ENCODE results near the gene HS1BP3.

The HS1BP3 gene

DNA sequence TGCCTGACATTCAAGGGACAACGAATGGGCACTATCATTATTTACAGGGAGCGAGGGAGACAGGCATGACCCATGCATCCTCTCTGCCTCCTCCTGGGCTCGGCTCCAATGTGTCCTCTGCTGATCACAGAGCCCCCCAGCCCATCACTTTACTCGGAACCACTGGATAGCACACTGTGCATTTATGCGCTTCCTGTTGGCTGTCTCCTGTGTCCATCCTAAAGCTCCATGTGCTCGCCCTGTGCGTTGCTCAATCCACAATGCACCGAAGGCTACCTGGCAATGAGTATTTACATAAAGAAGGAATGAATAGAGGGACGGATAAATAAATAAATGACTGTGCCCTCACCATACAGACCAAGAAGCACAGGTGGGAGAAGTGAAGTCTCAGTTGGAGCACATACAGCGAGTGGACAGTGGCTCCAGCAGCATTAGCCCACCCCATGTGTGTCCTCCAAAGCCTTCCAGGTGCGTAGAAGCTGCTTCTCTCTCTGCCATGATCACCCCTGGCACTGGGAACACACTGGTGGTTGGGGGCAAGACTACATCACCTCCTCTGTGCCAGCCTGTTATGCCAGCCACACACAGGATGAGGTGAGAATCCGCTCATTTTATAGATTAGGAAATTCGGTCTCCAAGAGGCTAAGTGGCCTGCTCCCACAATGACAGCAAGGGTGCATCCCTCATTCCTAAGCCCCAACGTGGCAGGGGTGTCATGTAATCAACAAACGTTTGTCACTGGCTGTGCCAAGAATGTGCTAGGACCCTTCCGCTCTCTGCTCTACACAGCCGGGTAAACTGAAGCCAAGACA is 13.7 kb upstream of the HS1BP3 start:
- DNase-seq = no peak

DNA sequence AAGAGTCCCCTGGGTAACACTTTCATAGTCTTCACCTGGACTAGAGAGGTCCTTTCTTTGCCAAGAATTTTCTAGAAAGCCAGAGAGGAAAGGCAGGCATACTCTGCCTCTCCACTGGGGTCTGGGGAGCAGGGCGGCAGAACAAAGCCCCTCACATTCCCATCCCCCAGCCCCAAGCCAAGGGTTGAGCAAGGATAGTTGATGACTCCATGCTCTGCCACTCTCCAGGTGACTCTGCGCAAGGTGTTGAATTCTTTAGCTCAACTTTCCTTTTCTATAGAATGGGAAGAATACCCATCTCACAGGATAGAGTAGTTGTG is 13.1 kb upstream of the HS1BP3 start:
- DNase-seq = no peak

DNA sequence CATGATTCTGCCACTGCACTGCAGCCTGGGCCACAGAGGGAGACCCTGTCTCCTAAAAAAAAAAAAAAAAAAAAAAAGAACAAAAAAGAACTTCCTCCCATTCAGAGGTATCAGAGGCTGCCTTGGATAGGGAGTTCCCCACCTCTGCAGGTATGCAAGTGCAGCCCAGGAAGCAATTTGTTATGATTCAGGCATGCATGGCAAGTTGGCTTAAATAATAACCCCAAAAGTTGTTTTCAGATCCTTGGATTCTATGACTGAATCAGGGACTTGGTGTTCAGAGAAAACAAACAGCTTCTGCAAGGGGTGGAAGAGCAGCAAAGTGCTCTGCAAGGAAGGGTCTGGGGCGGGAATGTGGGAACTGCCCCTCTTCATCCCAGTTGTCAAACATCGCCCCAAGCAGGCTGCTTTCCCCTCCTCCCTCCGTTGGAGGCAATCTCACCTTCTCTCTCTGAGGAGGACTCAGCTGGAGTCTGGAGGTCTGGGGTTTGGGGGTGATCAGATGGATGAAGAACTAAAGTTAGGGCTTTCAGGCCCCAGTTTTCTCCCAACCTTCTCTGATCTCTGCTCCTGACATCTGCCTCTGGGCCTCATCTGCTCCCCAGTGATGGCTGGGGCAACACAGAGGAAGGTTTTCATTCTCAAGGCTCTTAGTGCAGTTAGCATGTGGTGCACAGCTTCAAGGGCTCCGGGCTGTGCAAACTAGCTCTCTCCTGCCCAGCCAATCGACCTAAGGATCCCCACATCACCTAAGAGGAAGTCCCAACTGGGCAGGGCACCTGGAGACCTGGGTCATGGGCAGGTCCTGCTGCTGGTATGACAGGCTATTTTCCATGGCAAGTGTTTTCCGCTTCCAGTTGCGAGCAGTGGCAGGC is 12.5 kb upstream of the HS1BP3 start:
- DNase-seq = no peak

DNA sequence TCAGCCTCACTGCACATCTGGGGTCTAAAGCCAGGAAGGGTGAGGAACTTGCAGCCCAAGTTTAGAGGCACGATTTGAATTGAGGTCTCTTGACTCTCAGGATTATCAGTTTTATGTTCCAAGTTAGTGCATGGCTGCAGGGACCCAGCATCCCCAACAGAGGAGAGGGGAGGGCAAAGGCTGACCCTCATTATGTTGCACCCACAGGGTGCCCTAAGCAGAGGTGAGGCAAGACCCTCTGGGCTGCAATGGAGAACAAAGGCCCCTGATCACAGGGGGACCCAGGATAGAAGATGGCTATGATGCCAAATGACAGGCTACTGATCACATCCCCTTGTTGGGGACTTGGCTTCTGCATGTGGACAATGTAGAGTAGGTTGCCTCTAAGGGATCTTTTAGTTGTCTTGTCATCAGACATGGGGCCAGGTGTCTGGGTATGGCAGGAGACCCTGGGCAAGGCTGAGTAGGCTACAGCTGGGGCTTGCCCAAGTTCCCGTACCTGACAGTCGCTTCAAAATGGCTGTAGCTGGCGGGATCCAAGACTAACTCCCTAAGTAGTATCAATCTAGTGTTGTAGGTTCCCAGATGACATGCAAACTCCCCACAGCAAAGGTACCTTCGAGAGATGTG is 11.5 kb upstream of the HS1BP3 start:
- DNase-seq = no peak

DNA sequence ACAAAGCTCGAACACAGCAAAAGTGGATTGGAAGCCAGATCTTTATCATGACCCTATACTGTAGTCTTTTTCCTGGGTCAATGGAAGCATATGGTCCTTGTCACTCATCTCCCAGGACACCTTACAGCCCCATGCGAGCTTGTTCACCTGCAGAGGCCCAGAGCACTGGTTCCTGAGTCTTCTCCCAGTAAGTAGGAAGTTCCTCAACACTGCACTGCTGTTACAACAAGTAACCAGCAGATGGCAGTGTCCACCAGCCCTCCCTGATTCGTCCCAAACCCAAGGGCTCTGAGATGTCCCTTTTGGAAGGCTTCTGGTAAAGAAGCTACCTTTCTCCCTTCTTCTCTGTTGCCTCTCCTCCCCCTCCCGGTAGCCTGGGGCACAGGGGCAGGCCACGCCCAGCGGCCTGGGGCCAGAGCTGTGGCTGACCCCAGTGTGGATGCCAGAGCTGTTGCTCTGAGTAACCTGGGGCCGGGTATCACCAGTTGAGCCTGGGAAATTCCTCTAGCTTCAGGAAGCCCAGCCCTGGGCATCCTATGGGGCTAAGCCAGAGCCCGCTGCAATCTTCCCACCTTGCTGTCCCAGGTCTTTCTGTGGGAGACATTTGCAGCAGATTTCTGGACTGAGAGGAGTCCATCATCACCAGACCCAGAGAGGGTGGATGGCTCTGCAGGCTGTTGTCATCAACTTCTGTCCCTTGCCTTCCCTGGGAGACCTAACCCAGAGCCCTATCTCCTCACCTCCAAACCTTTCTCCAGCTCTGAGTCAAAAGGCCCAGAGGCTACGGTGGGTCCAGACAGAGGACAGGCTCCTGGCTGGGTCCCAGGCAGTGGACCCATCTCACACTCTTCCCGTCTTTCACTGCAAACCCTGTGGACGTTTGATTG is 10.8 kb upstream of the HS1BP3 start:
- peak in 33 of 51 donors; percentile 12 to 73 (median 39) for DNase-seq

DNA sequence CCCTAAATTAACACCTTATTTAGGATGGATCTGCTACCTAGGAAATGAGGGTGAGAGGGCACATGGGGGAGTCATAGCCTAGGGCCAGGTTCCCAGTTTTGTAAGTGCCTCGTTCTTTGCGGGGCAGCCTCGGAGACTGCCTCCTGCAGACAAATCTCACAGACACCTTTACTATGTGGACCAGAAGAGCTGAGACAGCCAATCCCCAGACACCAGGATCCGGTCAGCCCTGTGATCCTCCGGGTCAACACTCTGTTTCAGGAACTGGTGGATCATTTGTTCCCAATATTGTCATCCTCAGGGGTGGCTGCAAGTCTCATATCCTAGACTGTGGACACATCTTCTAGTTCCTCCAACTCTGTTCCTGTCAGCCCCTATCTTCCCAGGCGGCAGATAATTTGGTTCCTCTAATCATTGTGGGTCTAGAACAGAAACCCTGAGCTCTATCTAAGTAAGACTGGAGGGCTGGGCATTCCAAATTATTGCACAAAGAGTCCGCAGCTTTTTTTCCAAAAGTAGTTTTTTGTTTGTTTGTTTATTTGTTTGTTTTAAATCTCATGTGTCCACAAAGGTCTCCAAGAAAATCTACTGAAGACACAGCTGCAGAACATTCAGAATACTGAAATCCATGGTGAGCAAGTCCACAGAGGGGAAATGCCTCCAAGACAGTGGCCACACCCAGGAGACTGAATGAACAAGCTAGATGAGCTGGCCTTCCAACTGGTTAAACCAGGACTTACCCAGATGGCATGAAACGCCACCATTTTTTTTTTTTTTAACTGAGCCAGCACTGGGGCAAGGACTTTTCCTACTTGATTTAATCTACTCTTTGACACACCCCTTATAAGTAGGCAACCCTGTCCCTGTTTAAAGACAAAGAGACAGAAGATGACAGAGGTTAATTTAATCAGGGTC is 9.9 kb upstream of the HS1BP3 start:
- DNase-seq = no peak

DNA sequence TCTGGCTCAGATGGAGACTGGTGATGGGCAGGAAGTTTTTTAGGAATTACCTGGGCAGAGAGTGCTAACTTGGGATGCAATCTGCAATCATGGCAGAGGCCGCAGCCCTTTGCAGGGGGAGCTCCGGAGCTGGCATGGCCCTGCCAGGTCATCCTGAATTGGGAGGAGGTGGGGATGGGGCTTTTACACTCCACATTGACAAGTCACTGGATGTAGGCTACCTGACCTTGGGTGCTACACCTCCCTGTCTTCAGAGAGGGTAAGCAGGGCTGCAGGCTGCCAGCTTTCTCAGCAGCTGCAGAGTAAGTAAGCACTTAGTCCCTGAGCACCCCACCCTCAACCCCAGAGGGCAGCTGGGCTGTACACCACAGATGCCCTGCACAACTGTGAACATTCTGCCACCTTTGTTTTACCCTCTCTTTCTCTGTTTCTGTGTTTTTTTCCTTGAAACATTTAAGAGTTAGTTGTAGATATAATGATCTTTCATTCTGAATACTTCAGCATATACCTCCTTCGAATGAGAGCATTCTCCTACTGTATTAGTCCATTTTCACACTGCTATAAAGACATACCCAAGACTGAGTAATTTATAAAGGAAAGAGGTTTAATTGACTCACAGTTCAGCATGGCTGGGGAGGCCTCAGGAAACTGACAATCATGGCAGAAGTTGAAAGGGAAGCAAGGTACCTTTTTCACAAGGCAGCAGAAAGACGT is 6.8 kb upstream of the HS1BP3 start:
- no peak for DNase-seq

DNA sequence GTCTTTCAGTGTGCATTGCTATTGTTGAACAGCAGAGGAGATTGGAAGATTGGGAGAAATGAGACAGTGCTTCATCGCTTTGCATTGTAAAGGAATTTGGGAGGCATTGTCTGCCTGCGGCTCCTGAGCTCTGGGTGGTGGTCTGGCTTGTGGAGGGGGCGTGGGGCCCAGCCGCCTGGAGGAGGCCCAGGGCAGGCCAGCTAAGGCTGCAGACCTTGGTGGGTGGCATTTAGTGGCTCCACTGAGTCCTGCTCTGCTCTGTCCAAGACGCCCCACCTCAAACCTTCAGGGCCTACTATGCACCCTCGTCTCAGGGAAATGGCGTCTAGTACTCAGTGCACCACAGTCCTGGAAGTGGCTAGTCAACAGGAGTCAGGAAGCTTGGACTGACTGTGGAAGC is 5.7 kb upstream of the HS1BP3 start:
- no peak for DNase-seq

DNA sequence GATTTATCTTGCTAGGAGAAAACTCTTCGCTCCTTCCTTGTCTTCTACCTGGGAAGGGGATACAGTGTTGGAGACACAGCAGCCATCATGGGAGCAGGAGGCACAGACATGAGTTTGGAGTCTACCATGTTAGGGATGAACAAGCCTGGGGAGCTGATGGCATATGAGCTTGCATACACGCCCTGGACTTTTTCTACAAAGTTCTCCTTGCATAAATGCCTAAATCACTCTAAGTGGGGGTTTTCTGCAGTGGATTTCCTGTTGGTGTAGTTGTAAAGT is 3.6 kb upstream of the HS1BP3 start:
- no peak for DNase-seq

DNA sequence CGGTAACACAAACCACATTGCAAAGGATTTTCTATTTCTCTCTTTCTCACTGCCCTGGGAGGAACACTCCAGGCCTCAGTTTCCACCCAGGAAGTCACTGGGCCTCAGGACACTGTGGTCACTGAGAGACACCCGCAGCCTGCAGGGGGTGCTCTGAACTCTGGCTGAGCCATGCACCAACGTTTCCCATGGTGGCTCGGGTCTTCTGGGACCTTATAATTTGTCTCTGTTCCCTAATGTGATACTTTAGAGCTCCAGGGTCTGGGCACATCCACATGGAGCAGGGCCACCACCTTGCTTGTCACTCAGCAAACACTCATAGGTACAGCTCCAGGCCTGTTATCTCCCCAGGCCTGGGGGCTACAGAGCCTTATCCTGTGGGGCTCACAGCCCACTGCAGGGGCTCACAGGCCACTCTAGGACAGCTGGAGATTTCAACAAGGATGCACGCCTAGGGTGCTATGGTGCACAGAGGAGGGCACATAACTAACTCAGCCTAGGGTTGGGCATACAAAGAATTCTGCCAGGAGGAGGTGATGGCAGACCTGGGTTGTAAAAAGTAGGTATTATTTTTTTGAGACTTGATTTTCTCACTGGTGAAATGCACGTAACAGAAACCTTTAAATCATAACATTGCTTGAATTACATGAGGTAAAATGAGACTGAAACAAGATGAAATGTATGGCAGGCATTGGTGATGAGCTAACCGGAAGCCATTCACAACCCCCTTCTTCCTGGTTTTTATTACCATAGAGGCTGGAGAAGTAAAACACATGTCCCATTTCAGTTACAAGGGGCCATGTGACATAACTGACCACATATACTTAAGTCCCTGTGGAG is 3.0 kb upstream of the HS1BP3 start:
- no peak for DNase-seq

DNA sequence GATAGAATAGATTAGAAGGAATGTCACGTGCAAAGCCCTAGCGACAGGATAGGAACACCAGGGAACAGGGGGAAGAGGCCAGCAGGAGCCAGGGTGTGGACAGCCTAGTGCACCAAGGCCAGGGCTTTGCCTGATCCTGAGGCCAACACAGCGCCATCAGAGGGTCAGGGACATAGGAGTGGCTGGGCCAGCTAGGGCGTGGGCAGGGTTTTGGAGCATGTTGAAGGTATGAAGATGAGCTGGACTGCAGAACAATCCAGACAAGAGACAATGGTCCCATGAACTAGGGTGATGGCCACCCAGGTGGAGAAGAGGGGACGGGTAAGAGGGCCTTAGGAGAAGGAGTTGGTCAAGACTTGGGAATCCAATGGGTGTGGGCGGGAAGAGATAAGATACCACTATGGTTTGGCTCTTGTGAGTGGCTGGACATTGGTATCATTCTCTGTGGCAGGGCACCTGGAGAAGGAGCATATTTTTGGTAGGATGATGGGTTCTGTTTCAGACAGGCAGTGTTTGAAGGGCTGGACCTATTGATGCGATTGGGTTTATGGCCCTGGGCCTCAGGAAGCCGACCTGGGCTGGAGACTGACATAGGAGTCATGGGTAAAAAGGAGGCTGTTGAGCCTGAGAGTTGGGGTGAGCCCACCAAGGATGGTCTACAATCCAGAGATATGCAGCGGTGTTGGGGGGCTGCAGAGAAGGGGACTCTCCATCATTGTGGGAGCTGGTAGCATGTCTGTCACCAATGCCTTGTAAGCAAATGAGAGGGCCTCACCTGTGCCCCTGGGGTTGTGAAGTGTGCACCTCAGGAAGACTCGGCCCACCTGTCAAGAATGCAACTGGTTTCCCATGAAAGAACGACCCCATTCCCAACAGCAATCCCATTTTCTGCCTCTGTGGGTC is 2.0 kb upstream of the HS1BP3 start:
- DNase-seq = no peak

DNA sequence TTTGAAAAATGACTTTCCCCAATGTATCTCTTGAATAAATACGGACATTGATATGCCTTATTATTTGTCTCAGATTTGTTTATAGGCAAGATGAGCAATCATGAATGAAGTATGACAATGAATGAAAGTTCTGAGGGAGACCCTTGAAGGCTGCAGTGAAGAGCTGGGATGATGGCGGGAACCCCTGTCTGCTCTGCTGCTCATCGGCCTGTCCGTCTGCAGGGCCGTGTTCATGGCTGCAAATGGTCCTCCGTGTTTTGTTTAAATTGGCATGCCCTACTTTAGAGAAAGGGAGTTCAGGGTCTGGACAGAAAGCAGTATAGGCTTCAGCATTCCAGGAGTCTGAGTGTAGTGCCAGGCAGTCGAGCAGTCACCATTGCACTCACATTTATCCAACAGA is 1.2 kb upstream of the HS1BP3 start:
- no peak for DNase-seq

DNA sequence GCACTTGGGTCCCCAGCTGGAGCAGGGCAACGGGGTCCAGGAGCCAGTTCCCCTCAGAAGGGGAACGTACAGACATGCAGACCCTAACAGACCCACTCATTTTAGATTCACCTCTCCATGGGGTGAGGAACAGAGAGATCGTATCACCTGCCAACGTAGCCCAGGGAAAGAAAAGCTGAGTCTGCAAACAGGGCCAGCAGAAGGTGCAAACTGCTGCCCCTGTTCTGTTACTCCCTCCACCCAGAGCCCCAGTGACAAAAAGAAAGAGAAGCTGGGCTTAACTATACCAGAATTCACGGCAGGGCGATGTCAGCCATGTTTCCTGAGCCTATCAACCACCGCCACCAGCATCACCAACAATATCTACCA is 817 bp upstream of the HS1BP3 start:
- DNase-seq = no peak

DNA sequence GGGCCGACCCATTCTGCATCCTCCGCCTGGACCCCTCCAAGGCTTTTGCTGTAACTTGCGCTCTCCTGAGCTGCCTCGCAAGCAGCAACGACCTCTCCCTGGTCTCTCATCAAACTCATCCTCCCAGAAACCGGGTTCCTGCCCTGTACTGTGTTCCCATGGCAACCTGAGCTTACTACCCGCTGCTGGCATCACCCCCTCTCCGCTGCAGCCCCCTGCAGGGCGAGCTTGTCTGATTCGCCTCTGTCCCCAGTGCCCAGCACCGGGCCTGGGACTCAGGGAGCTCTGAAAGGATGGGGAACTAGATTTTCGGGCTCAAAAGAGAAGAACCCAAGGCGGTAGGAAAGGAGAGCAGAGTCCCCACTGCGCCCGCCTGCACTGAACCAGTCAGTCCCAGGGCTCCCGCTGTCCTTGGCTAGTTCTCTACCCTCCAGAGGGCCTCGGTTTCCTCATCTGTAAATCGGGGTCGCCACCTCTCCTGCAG is 463 bp downstream of the HS1BP3 start:
- peak in 15 of 51 donors; percentile 20 to 85 (median 54) for DNase-seq

DNA sequence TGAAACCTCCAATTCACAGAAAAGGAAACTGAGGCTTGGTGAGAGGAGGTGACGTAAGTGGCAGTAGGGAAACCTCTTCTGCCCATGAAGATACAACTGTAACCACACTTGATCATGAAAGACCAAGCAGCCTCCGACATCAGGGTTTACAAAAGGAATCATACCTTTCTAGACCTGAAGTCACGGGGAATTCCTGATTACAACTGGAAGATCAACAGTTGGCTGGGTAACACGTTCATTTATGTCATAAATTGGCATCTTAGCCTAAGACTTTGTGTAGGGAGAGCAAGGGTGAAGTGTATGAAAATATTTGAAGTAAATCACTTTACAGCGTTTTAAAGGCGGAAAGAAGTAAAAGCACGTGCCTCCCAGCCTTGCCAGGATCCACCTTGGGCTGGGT is 922 bp downstream of the HS1BP3 start:
- DNase-seq = no peak

DNA sequence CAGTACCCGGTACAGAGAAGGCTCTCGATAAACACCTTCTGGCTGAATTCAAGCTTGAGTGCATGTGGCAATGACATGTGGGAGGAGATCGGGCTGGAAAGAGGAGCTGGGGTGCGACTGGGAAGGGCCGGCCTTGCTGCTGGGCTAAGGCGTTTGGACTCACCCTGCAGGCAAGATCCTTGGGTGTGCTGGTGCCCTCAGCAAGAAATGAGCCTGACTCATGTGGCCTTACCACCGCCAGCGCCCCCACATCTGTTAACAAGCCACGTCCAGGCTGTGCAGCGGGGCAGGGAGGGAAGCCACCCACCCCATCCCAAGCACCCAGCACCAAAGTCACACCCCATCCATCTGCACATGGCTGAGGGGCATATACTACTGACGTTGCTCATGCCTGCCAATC is 1.3 kb downstream of the HS1BP3 start:
- no peak for DNase-seq

DNA sequence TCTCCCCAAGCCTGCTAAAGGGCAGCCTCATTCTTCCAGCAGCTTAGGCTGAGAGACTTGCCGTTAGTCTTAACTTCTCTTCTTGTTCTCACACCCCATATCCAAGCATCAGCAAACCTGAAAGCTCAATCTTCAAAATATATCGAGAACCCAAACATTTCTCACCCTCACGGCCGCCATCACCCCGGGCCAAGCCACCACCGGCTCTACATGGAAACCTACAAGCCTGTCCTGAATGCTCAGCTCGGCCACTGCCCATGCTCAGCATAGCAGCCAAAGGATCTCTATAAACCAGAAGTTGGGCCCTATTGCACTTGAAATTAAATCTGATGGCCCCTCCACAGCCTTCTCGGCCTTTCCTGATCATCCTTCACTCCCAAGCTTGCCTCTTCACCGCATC is 2.1 kb downstream of the HS1BP3 start:
- no peak for DNase-seq

DNA sequence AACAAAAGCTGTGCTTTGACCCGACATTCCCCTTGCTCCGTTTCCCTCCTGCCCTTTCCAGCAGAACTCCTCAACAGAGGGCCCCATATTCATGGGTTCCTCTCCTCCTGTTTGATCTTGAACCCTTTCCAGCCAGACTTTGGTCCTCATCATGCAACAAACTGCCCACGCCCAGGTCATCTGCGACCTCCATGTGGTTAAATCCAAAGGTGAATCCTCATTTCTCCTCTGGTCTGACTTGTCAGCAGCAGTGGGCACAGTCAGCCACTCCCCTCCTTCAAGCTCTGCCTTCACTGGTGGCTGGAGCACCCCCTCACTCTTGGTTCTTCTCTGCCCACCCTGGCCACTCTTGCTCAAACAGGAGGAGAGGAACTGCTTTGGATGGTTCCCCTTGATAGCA is 2.7 kb downstream of the HS1BP3 start:
- DNase-seq = no peak

Measured in hypothalamus (tissue), 51 donors.